Uterus (tissue), 2 donors: ENCODE results near the gene BNC1.

Experiments used
- POLR2A ChIP-seq, 2 donors: fragments of 450-650 bp; IDR thresholded peaks; one replicate each; pipeline ENCODE4 v1.6.1; 2016; ENCODE audit warnings: antibody characterized with exemption in 2 of 2, mild to moderate bottlenecking in 1 of 2, moderate library complexity in 1 of 2
- TF ChIP-seq, protein P1 (sequence below), 4 experiments: fragments of 200-600 bp in 2 of 4; fragments of 450-650 bp in 2 of 4; sonication (generic) in 2 of 4; IDR thresholded peaks; one replicate each; pipeline ENCODE4 v1.5.1; 2016 to 2019; ENCODE audit warnings: antibody characterized with exemption in 4 of 4, mild to moderate bottlenecking in 2 of 4, moderate library complexity in 1 of 4

DNA sequence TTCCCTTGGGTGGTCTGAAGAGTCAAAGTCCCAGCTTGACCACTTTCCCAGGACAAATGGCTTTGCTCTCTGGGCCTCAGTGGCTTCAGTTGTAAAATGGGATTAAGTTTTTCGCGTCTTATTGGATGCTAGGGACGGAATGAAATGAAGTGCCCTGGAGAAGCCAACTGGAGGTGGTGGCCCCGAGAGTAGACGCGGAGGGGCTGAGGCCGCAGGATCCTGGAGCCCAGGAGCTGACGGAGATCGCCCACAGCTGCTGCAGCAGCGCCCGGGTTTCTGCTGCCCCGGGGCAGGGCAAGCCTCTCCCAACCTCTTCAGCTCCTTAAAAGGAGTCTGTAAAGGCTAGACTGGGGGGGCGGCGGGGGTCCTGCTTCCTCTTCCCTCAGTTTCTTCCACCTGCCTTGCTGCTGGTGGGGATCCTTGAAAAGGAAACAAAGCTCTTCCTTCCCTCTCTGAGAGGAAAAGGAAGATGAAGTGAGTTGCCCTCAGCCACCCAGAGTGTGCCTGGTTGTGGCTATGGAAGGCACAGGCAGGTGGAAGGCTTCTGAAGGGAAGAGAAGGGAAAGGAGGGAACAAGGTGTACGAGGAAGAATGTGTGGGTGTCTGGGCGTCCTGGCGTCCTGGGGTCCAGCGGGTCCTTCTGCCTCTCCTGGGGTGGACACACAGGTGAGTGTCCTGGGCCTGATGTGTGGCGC is 967 bp upstream of the BNC1 start:
- TF ChIP-seq, protein P1, sequence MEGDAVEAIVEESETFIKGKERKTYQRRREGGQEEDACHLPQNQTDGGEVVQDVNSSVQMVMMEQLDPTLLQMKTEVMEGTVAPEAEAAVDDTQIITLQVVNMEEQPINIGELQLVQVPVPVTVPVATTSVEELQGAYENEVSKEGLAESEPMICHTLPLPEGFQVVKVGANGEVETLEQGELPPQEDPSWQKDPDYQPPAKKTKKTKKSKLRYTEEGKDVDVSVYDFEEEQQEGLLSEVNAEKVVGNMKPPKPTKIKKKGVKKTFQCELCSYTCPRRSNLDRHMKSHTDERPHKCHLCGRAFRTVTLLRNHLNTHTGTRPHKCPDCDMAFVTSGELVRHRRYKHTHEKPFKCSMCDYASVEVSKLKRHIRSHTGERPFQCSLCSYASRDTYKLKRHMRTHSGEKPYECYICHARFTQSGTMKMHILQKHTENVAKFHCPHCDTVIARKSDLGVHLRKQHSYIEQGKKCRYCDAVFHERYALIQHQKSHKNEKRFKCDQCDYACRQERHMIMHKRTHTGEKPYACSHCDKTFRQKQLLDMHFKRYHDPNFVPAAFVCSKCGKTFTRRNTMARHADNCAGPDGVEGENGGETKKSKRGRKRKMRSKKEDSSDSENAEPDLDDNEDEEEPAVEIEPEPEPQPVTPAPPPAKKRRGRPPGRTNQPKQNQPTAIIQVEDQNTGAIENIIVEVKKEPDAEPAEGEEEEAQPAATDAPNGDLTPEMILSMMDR (IDR thresholded peaks at IDR 0.05) = no peak
- TF ChIP-seq POLR2A (IDR thresholded peaks at IDR 0.05) = no peak
